Natural killer cell (primary cell): ENCODE results near the gene CFAP61. TPM values are rescaled to one million over a fixed set of nuclear protein-coding genes. Genes with fewer than 3 reads are reported as not detected.

Experiments
- ATAC-seq, 3 donors: fragments of 150-1000 bp in 2 of 3; fragments of 200-7000 bp in 1 of 3; cut with Tn5 transposase; 1 replicate in 1 of 3; 2 replicates in 2 of 3; pipeline ENCODE4 v1.10.0; 2021; ENCODE audit warnings: mild to moderate bottlenecking in 2 of 3, moderate library complexity in 2 of 3
- DNase-seq, 2 donors: peaks; one replicate each; pipeline versions ENCODE4 v3.0.0 to v3.0.0-alpha.2; 2013 to 2021; ENCODE audit warnings: mixed read lengths in 1 of 2
- H3K27ac ChIP-seq: one replicate; pipeline ENCODE4 v1.5.1; 2013; ENCODE audit warnings: mild to moderate bottlenecking, low read length
- H3K27me3 ChIP-seq: one replicate; pipeline ENCODE4 v1.6.1; 2013; ENCODE audit warnings: low read length; ENCODE audit not compliant: control insufficient read depth, insufficient read depth
- H3K36me3 ChIP-seq: one replicate; pipeline ENCODE4 v1.6.1; 2013; ENCODE audit warnings: low read length; ENCODE audit not compliant: control insufficient read depth, insufficient read depth
- H3K4me1 ChIP-seq: one replicate; pipeline ENCODE4 v1.6.1; 2013; ENCODE audit warnings: low read length; ENCODE audit not compliant: control insufficient read depth, insufficient read depth
- H3K4me3 ChIP-seq: one replicate; pipeline ENCODE4 v1.5.1; 2013; ENCODE audit warnings: low read length
- H3K9me3 ChIP-seq: one replicate; pipeline ENCODE4 v1.6.1; 2013; ENCODE audit warnings: low read length; ENCODE audit not compliant: control insufficient read depth, insufficient read depth
- H3K27ac Mint-ChIP-seq, 2 donors: one replicate each; pipeline ENCODE4 v1.8.0; 2022; ENCODE audit warnings: mild to moderate bottlenecking in 2 of 2, mixed read lengths in 2 of 2, moderate library complexity in 1 of 2
- H3K27me3 Mint-ChIP-seq, 2 donors: one replicate each; pipeline ENCODE4 v1.8.0; 2022; ENCODE audit warnings: low read depth in 2 of 2, mixed read lengths in 2 of 2
- H3K36me3 Mint-ChIP-seq: one replicate; pipeline ENCODE4 v1.8.0; 2022; ENCODE audit warnings: mixed read lengths
- H3K4me1 Mint-ChIP-seq, 2 donors: one replicate each; pipeline ENCODE4 v1.8.0; 2022; ENCODE audit warnings: mixed read lengths in 2 of 2
- H3K4me3 Mint-ChIP-seq: one replicate; pipeline ENCODE4 v1.8.0; 2022; ENCODE audit warnings: mild to moderate bottlenecking, moderate library complexity, mixed read lengths
- H3K9me3 Mint-ChIP-seq, 2 donors: one replicate each; pipeline ENCODE4 v1.8.0; 2022; ENCODE audit warnings: mixed read lengths in 2 of 2
- CTCF ChIP-seq: fragments of 200-600 bp; IDR thresholded peaks from one replicate; pipeline ENCODE4 v1.8.0; 2022; ENCODE audit warnings: antibody characterized with exemption
- WGBS: methylation state at CpG from one replicate; pipeline ENCODE4 v1.1.7; 2013; ENCODE audit warnings: missing lambda C conversion rate; ENCODE audit not compliant: insufficient coverage; 5-methylcytosine and 5-hydroxymethylcytosine counted together
- intact Hi-C: fragments of 100-400 bp; cut with micrococcal nuclease; formaldehyde crosslinking; loops from one replicate; pipeline ENCODE4 v1.14.2; 2022
- total RNA-seq, 4 donors: library from RNA; stranded (reverse); fragments of 120-200 nt in 1 of 4; gene quantifications; one replicate each; pipeline versions ENCODE4 v1.2.3 to v1.2.4, GENCODE V29; 2013 to 2022

Gene CFAP61
- total RNA-seq, 3 donors from 2014 or later (not counting 1 experiment from before 2014, with no cell fraction given), result 1.0 to 2.1 (median 1.3) TPM

GRCh38 chr20:20253039-20253743 is 200.9 kb downstream of the CFAP61 start:
- H3K27ac ChIP-seq, result no peak overlapping the region
- H3K4me3 ChIP-seq, result no peak overlapping the region
- Mint-ChIP-seq H3K4me1 (no peaks in the 10 kb centered on the region), H3K4me3 (no peak overlapping the region), H3K9me3 (no peaks in the 10 kb centered on the region), H3K36me3 (peaks cover 7% of the 10 kb centered on the region), H3K27me3 (peaks cover 16 to 23% of the 10 kb centered on the region in 2 donors), H3K27ac (no peak overlapping the region)
- no peaks in the 10 kb centered on the region for H3K9me3 ChIP-seq
- ATAC-seq, result no peak
- no peaks in the 10 kb centered on the region for H3K27me3 ChIP-seq
- intact Hi-C loops, result no loop called here
- no peak for TF ChIP-seq CTCF
- 84% methylated on average over 6 of the region's 6 CpGs for WGBS
- H3K4me1 ChIP-seq, result no peaks in the 10 kb centered on the region
- no peak for DNase-seq
- H3K36me3 ChIP-seq, result no peaks in the 10 kb centered on the region

- Histone ChIP-seq H3K27ac (no peak overlapping the region), H3K9me3 (no peaks in the 10 kb centered on the region), H3K36me3 (no peaks in the 10 kb centered on the region), H3K27me3 (no peaks in the 10 kb centered on the region), H3K4me1 (no peaks in the 10 kb centered on the region), H3K4me3 (no peak overlapping the region)
- no peaks in the 10 kb centered on the region for H3K4me1 Mint-ChIP-seq
- H3K27ac Mint-ChIP-seq, result no peak overlapping the region
- 72% methylated on average over 6 of the region's 6 CpGs for WGBS
- no peaks in the 10 kb centered on the region for H3K9me3 Mint-ChIP-seq
- no peak for TF ChIP-seq CTCF
- H3K27me3 Mint-ChIP-seq, result peaks cover 16 to 27% of the 10 kb centered on the region in 2 donors
- ATAC-seq, result no peak
- peaks cover 7% of the 10 kb centered on the region for H3K36me3 Mint-ChIP-seq
- intact Hi-C loops, result no loop called here
- no peak overlapping the region for H3K4me3 Mint-ChIP-seq
- no peak for DNase-seq
These were observed 201.5 kb downstream of the CFAP61 start for GRCh38 chr20:20253744-20254330.

GRCh38 chr20:20255099-20255498 is 202.8 kb downstream of the CFAP61 start:
- Histone ChIP-seq H3K36me3 (no peaks in the 10 kb centered on the region), H3K4me1 (no peaks in the 10 kb centered on the region), H3K9me3 (no peaks in the 10 kb centered on the region), H3K27me3 (no peaks in the 10 kb centered on the region), H3K4me3 (no peak overlapping the region), H3K27ac (no peak overlapping the region)
- ATAC-seq, result peak in 1 of 3 donors; percentile 32
- 84% methylated on average over 3 of the region's 3 CpGs for WGBS
- H3K4me1 Mint-ChIP-seq, result peaks cover 0 to under 1% of the 10 kb centered on the region in 2 donors
- H3K27me3 Mint-ChIP-seq, result peaks cover 12 to 18% of the 10 kb centered on the region in 2 donors
- H3K9me3 Mint-ChIP-seq, result no peaks in the 10 kb centered on the region
- TF ChIP-seq CTCF, result no peak
- intact Hi-C loops, result no loop called here
- H3K27ac Mint-ChIP-seq, result peak overlapping the region in 1 of 2 donors; percentile 27
- DNase-seq, result peak in 1 of 2 donors; percentile 6
- H3K4me3 Mint-ChIP-seq, result no peak overlapping the region
- peaks cover 7% of the 10 kb centered on the region for H3K36me3 Mint-ChIP-seq
